Stomach (tissue), 4 donors: ENCODE results near the gene CMIP.

ENCODE experiments used
- CTCF ChIP-seq, 7 experiments: fragments of 450-650 bp in 4 of 7; fragments of 200-600 bp in 3 of 7; sonication (generic) in 3 of 7; IDR thresholded peaks; one replicate each; pipeline ENCODE4 v1.5.1; 2016 to 2019; ENCODE audit warnings: antibody characterized with exemption in 7 of 7, control low read depth in 2 of 7, mild to moderate bottlenecking in 1 of 7
- EP300 ChIP-seq: sonication (generic); formaldehyde crosslinking; IDR thresholded peaks from one replicate; pipeline ENCODE4 v1.6.1; 2017; ENCODE audit warnings: antibody characterized with exemption
- POLR2A ChIP-seq, 4 donors: fragments of 450-650 bp; IDR thresholded peaks; one replicate each; pipeline ENCODE4 v1.6.1; 2016; ENCODE audit warnings: antibody characterized with exemption in 4 of 4, control low read depth in 2 of 4, mild to moderate bottlenecking in 1 of 4, moderate library complexity in 1 of 4
- POLR2AphosphoS5 ChIP-seq, 3 donors: sonication (generic); formaldehyde crosslinking; IDR thresholded peaks; one replicate each; pipeline ENCODE4 v1.6.1; 2016; ENCODE audit warnings: antibody characterized with exemption in 3 of 3

GRCh38 chr16:81397879-81398520 lies 46.6 kb upstream of the CMIP start:
- TF ChIP-seq CTCF (IDR thresholded peaks at IDR 0.05) (no peak), POLR2A (IDR thresholded peaks at IDR 0.05) (no peak), POLR2AphosphoS5 (IDR thresholded peaks at IDR 0.05) (no peak), EP300 (no peak)
